ENCODE data around the gene CHRD. TPM values are rescaled to one million over a fixed set of nuclear protein-coding genes. Genes with fewer than 3 reads are reported as not detected.

The CHRD gene
- total and polyA plus RNA-seq, 9 of the 15 experiments (the other 6 are each of a cell fraction or from before 2014, with no cell fraction given) = 0.11 to 1.3 (median 0.59) TPM; not detected in 3

GRCh38 chr3:184387174-184387714 is 7.4 kb downstream of the CHRD start (continued):
- TF ChIP-seq, protein P1, sequence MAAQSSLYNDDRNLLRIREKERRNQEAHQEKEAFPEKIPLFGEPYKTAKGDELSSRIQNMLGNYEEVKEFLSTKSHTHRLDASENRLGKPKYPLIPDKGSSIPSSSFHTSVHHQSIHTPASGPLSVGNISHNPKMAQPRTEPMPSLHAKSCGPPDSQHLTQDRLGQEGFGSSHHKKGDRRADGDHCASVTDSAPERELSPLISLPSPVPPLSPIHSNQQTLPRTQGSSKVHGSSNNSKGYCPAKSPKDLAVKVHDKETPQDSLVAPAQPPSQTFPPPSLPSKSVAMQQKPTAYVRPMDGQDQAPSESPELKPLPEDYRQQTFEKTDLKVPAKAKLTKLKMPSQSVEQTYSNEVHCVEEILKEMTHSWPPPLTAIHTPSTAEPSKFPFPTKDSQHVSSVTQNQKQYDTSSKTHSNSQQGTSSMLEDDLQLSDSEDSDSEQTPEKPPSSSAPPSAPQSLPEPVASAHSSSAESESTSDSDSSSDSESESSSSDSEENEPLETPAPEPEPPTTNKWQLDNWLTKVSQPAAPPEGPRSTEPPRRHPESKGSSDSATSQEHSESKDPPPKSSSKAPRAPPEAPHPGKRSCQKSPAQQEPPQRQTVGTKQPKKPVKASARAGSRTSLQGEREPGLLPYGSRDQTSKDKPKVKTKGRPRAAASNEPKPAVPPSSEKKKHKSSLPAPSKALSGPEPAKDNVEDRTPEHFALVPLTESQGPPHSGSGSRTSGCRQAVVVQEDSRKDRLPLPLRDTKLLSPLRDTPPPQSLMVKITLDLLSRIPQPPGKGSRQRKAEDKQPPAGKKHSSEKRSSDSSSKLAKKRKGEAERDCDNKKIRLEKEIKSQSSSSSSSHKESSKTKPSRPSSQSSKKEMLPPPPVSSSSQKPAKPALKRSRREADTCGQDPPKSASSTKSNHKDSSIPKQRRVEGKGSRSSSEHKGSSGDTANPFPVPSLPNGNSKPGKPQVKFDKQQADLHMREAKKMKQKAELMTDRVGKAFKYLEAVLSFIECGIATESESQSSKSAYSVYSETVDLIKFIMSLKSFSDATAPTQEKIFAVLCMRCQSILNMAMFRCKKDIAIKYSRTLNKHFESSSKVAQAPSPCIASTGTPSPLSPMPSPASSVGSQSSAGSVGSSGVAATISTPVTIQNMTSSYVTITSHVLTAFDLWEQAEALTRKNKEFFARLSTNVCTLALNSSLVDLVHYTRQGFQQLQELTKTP (IDR thresholded peaks at IDR 0.05; ENCODE audit: low read depth in 1 of 2, partially characterized antibody in 2 of 2) = no peak
- no peak for TF ChIP-seq CBX8 (IDR thresholded peaks at IDR 0.05; ENCODE audit: borderline replicate concordance, extremely low read depth, low read depth, low read length, poor library complexity, severe bottlenecking)
- no peak for TF ChIP-seq CREM (IDR thresholded peaks at IDR 0.05; ENCODE audit: low read depth)
- TF ChIP-seq CAMTA2 (CRISPR knock-in tag; conservative IDR thresholded peaks at IDR 0.05) = no peak
- TF ChIP-seq ZNF134 (CRISPR knock-in tag; conservative IDR thresholded peaks at IDR 0.05) = no peak
- TF ChIP-seq NEUROD1 (IDR thresholded peaks at IDR 0.05; ENCODE audit: borderline replicate concordance, low read depth, low read length, partially characterized antibody) = no peak
- TF ChIP-seq ZNF395 (CRISPR knock-in tag; IDR thresholded peaks at IDR 0.05) = no peak

Measured in K562 (cell line).